Loucy (cell line): ENCODE measurements around the gene TBCD.
A peak's percentile ranks its signal among the peaks of the same experiment; 100 is the strongest.
"Not testable (repeated sequence)": the region's sequence is repeated elsewhere in the genome, so short reads cannot be mapped to it uniquely, and the experiment has no call there.

Experiments used
- H2AFZ ChIP-seq: fragments of 200-600 bp; sonication (generic); 2 replicates; pipeline ENCODE4 v1.6.0; 2016; ENCODE audit warnings: antibody characterized with exemption, mild to moderate bottlenecking, low read length, moderate library complexity
- H3F3A ChIP-seq: fragments of 200-600 bp; 2 replicates; pipeline ENCODE4 v1.6.0; 2016; ENCODE audit warnings: antibody characterized with exemption, low read depth, mild to moderate bottlenecking
- H3K27me3 ChIP-seq: fragments of 200-600 bp; sonication (generic); 2 replicates; pipeline ENCODE4 v1.6.1; 2014; ENCODE audit warnings: low read length, mild to moderate bottlenecking; ENCODE audit not compliant: insufficient read depth, poor library complexity, severe bottlenecking
- H3K36me3 ChIP-seq: fragments of 200-600 bp; sonication (generic); 2 replicates; pipeline ENCODE4 v1.6.1; 2016; ENCODE audit warnings: low read length; ENCODE audit not compliant: insufficient read depth
- H3K4me1 ChIP-seq: fragments of 200-600 bp; sonication (generic); 2 replicates; pipeline ENCODE4 v1.5.1; 2014; ENCODE audit warnings: low read length, mild to moderate bottlenecking; ENCODE audit not compliant: insufficient read depth, poor library complexity, severe bottlenecking
- H3K4me2 ChIP-seq: fragments of 200-600 bp; sonication (generic); 2 replicates; pipeline ENCODE4 v1.6.0; 2014; ENCODE audit warnings: antibody characterized with exemption, low read length, low read depth, mild to moderate bottlenecking; ENCODE audit not compliant: poor library complexity, severe bottlenecking
- H3K4me3 ChIP-seq: fragments of 200-600 bp; sonication (generic); 2 replicates; pipeline ENCODE4 v1.5.1; 2014; ENCODE audit warnings: low read length, mild to moderate bottlenecking, mixed read lengths; ENCODE audit not compliant: poor library complexity, severe bottlenecking
- H3K79me2 ChIP-seq: fragments of 200-600 bp; sonication (generic); 2 replicates; pipeline ENCODE4 v1.6.1; 2014; ENCODE audit warnings: low read length; ENCODE audit not compliant: insufficient read depth
- H3K9ac ChIP-seq: fragments of 200-600 bp; sonication (generic); 2 replicates; pipeline ENCODE4 v1.6.0; 2014; ENCODE audit warnings: mild to moderate bottlenecking, low read depth, low read length, moderate library complexity; ENCODE audit not compliant: poor library complexity, severe bottlenecking
- H3K9me2 ChIP-seq: fragments of 200-600 bp; sonication (generic); replicated peaks from 2 replicates; pipeline ENCODE4 v1.6.1; 2016; ENCODE audit warnings: low read depth, low read length, mixed read lengths
- H3K9me3 ChIP-seq: fragments of 200-600 bp; sonication (generic); 2 replicates; pipeline ENCODE4 v1.6.1; 2014; ENCODE audit warnings: mild to moderate bottlenecking, antibody characterized with exemption, low read length, low read depth; ENCODE audit not compliant: insufficient read depth
- H4K20me1 ChIP-seq: fragments of 200-600 bp; sonication (generic); 2 replicates; pipeline ENCODE4 v1.6.0; 2014; ENCODE audit warnings: antibody characterized with exemption, low read length, mild to moderate bottlenecking; ENCODE audit not compliant: insufficient read depth, poor library complexity, severe bottlenecking
- EZH2phosphoT487 ChIP-seq: fragments of 200-600 bp; IDR thresholded peaks from 2 replicates; pipeline ENCODE4 v1.6.1; 2018; ENCODE audit warnings: antibody characterized with exemption, mild to moderate bottlenecking, moderate library complexity, borderline replicate concordance
- TF ChIP-seq, protein P1 (sequence below): fragments of 200-600 bp; sonication (generic); conservative IDR thresholded peaks from 2 replicates; pipeline ENCODE4 v1.5.1; 2014; ENCODE audit warnings: mild to moderate bottlenecking, antibody characterized with exemption, low read length

The TBCD gene

DNA sequence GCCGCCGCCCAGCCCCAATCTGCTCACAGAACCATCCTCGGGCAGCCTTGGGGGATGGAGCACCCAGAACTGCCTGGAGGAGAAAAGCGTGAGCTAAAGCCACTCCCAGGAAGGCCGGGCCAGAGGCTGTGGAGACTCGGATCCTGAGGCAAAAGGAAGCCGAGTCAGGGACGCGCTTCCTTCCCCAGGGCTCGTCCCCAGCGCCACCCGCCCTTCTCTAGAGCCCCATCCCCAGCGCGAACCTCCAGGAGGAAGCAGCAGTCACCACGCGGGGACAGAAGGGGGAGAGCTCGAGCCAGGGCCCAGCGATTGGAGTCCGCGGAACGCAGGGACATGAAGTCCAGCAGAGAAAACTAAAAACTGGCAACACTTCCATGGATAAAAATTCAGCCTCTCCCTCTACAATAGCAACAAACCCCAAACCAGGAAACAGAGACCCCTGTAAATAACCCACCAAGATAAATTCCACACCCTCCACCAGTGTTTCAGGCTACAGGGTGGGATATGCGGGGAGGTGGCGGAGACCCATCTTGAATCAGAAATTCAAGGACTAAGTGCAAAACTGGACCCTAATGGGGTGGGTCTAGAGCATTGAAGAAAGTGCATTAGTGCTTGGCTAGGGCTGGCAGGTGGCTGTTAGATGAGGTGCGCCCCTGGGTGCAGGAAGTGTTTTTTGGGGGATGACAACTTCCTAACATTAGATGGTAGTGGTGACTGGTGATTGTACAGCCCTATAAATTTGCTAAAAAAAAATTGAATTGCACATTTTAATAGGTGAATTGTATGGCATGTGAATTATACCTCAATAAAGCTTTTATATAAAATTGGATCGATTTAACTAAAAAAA is 211.5 kb downstream of the TBCD start:
- Histone ChIP-seq H3K9me2 (no peaks in the 10 kb centered on the region), H4K20me1 (no peaks in the 10 kb centered on the region), H2AFZ (no peak overlapping the region), H3K4me2 (no peak overlapping the region), H3K36me3 (peaks cover 28% of the 10 kb centered on the region; the same call in 1 of the 2 replicates), H3K4me3 (no peak overlapping the region), H3K4me1 (no peaks in the 10 kb centered on the region), H3K79me2 (no peaks in the 10 kb centered on the region), H3K27me3 (no peaks in the 10 kb centered on the region), H3K9ac (no peak overlapping the region), H3F3A (no peaks in the 10 kb centered on the region), H3K9me3 (no peaks in the 10 kb centered on the region)
- TF ChIP-seq, protein P1, sequence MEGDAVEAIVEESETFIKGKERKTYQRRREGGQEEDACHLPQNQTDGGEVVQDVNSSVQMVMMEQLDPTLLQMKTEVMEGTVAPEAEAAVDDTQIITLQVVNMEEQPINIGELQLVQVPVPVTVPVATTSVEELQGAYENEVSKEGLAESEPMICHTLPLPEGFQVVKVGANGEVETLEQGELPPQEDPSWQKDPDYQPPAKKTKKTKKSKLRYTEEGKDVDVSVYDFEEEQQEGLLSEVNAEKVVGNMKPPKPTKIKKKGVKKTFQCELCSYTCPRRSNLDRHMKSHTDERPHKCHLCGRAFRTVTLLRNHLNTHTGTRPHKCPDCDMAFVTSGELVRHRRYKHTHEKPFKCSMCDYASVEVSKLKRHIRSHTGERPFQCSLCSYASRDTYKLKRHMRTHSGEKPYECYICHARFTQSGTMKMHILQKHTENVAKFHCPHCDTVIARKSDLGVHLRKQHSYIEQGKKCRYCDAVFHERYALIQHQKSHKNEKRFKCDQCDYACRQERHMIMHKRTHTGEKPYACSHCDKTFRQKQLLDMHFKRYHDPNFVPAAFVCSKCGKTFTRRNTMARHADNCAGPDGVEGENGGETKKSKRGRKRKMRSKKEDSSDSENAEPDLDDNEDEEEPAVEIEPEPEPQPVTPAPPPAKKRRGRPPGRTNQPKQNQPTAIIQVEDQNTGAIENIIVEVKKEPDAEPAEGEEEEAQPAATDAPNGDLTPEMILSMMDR = peak; percentile 40
- no peak for TF ChIP-seq EZH2phosphoT487

DNA sequence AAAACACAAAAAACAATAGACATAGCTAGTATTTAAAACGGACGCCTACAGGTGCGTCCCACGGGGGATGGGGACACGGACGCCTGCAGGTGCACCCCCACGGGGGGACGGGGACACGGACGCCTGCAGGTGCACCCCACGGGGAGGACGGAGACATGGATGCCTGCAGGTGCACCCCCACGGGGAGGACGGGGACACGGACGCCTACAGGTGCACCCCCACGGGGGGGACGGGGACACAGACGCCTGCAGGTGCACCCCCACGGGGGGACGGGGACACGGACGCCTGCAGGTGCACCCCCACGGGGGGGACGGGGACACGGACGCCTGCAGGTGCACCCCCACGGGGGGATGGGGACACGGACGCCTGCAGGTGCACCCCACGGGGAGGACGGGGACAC is 212.6 kb downstream of the TBCD start:
- not testable (repeated sequence) for H3K79me2 ChIP-seq, H3K9me2 ChIP-seq, H3K4me3 ChIP-seq, H3K27me3 ChIP-seq, H4K20me1 ChIP-seq, H3F3A ChIP-seq, H3K4me1 ChIP-seq, H3K9ac ChIP-seq, H3K4me2 ChIP-seq, H2AFZ ChIP-seq, H3K9me3 ChIP-seq
- peaks cover 17% of the 10 kb centered on the region; the same call in 1 of the 2 replicates for H3K36me3 ChIP-seq

DNA sequence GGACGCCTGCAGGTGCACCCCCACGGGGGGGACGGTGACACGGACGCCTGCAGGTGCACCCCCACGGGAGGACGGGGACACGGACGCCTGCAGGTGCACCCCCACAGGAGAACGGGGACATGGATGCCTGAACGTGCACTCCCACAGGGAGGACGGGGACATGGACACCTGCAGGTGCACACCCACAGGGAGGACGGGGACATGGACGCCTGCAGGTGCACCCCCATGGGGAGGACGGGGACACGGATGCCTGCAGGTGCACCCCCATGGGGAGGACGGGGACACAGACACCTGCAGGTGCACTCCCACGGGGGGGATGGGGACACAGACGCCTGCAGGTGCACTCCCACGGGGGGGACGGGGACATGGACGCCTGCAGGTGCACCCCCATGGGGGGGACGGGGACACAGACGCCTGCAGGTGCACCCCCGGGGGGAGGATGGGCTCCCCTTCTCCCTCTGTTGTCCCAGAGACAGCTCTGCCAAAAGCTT is 213.0 kb downstream of the TBCD start:
- no peaks in the 10 kb centered on the region for H3K27me3 ChIP-seq
- no peaks in the 10 kb centered on the region for H3K4me1 ChIP-seq
- H3K36me3 ChIP-seq = peaks cover 14% of the 10 kb centered on the region; the same call in 1 of the 2 replicates
- H3K4me3 ChIP-seq = no peak overlapping the region
- no peak overlapping the region for H3K4me2 ChIP-seq
- H3K9me2 ChIP-seq = no peaks in the 10 kb centered on the region
- H3F3A ChIP-seq = no peaks in the 10 kb centered on the region
- TF ChIP-seq EZH2phosphoT487 = no peak
- TF ChIP-seq, protein P1 = no peak
- no peaks in the 10 kb centered on the region for H3K79me2 ChIP-seq
- H3K9me3 ChIP-seq = no peaks in the 10 kb centered on the region
- H3K9ac ChIP-seq = no peak overlapping the region
- H4K20me1 ChIP-seq = no peaks in the 10 kb centered on the region
- no peak overlapping the region for H2AFZ ChIP-seq
